H9 (cell line): ENCODE measurements around the gene TTC28. TPM values are rescaled to one million over a fixed set of nuclear protein-coding genes. Genes with fewer than 3 reads are reported as not detected.

ENCODE experiments used
- DNase-seq: peaks from one replicate; pipeline ENCODE4 v3.0.0-alpha.2; 2017
- H2AFZ ChIP-seq: one replicate; pipeline ENCODE4 v1.6.1; 2013; ENCODE audit warnings: mild to moderate bottlenecking, low read length, control low read depth, moderate library complexity
- H2AK5ac ChIP-seq: 2 replicates; pipeline ENCODE4 v1.6.1; 2013; ENCODE audit warnings: low read length, control low read depth, mixed read lengths; ENCODE audit not compliant: insufficient read length
- H2BK120ac ChIP-seq: one replicate; pipeline ENCODE4 v1.6.1; 2013; ENCODE audit warnings: low read depth, mild to moderate bottlenecking, low read length, control low read depth, inconsistent platforms; ENCODE audit not compliant: poor library complexity, severe bottlenecking
- H2BK12ac ChIP-seq: 2 replicates; pipeline ENCODE4 v1.6.1; 2013; ENCODE audit warnings: low read length, control low read depth, mixed read lengths, low read depth; ENCODE audit not compliant: insufficient read length
- H2BK15ac ChIP-seq: 2 replicates; pipeline ENCODE4 v1.6.1; 2013; ENCODE audit warnings: low read depth, low read length, control low read depth
- H2BK20ac ChIP-seq: one replicate; pipeline ENCODE4 v1.6.1; 2013; ENCODE audit warnings: low read depth, mild to moderate bottlenecking, low read length, control low read depth, inconsistent platforms; ENCODE audit not compliant: poor library complexity, severe bottlenecking
- H2BK5ac ChIP-seq: 2 replicates; pipeline ENCODE4 v1.6.1; 2013; ENCODE audit warnings: low read length, control low read depth, mixed read lengths; ENCODE audit not compliant: insufficient read length
- H3K14ac ChIP-seq: 2 replicates; pipeline ENCODE4 v1.6.1; 2013; ENCODE audit warnings: low read length, control low read depth; ENCODE audit not compliant: insufficient read depth
- H3K18ac ChIP-seq: 2 replicates; pipeline ENCODE4 v1.6.1; 2013; ENCODE audit warnings: low read depth, mild to moderate bottlenecking, mixed read lengths, low read length, control low read depth; ENCODE audit not compliant: insufficient read length
- H3K23ac ChIP-seq: 2 replicates; pipeline ENCODE4 v1.6.1; 2013; ENCODE audit warnings: low read length, control low read depth, mixed read lengths, low read depth; ENCODE audit not compliant: insufficient read length
- H3K23me2 ChIP-seq: 2 replicates; pipeline ENCODE4 v1.6.1; 2013; ENCODE audit warnings: low read depth, mild to moderate bottlenecking, mixed read lengths, low read length, control low read depth; ENCODE audit not compliant: insufficient read length, poor library complexity, severe bottlenecking
- H3K27ac ChIP-seq: 2 replicates; pipeline ENCODE4 v1.5.1; 2013; ENCODE audit warnings: low read length, control low read depth, mixed read lengths, low read depth; ENCODE audit not compliant: insufficient read length
- H3K27me3 ChIP-seq: 2 replicates; pipeline ENCODE4 v1.6.1; 2013; ENCODE audit warnings: low read length, control low read depth, inconsistent platforms; ENCODE audit not compliant: insufficient read depth
- H3K4ac ChIP-seq: 2 replicates; pipeline ENCODE4 v1.6.1; 2013; ENCODE audit warnings: low read depth, mild to moderate bottlenecking, control low read depth, inconsistent platforms, low read length, moderate library complexity
- H3K4me1 ChIP-seq: 2 replicates; pipeline ENCODE4 v1.6.1; 2013; ENCODE audit warnings: low read length, control low read depth, inconsistent platforms; ENCODE audit not compliant: insufficient read depth
- H3K4me2 ChIP-seq: 2 replicates; pipeline ENCODE4 v1.6.1; 2013; ENCODE audit warnings: low read length, control low read depth, mixed read lengths; ENCODE audit not compliant: insufficient read length, insufficient read depth
- H3K56ac ChIP-seq: 2 replicates; pipeline ENCODE4 v1.6.1; 2013; ENCODE audit warnings: low read depth, mild to moderate bottlenecking, mixed read lengths, low read length, control low read depth; ENCODE audit not compliant: insufficient read length
- H3K79me1 ChIP-seq: 2 replicates; pipeline ENCODE4 v1.6.1; 2013; ENCODE audit warnings: low read depth, mild to moderate bottlenecking, moderate library complexity, low read length, control low read depth, inconsistent platforms; ENCODE audit not compliant: insufficient read depth, poor library complexity, severe bottlenecking
- H3K79me2 ChIP-seq: 2 replicates; pipeline ENCODE4 v1.6.1; 2013; ENCODE audit warnings: low read length, control low read depth, inconsistent platforms; ENCODE audit not compliant: insufficient read depth
- H3K9ac ChIP-seq: 2 replicates; pipeline ENCODE4 v1.6.1; 2013; ENCODE audit warnings: low read length, control low read depth, mixed read lengths; ENCODE audit not compliant: insufficient read length; ENCODE audit errors: extremely low read depth
- H3K9me3 ChIP-seq: one replicate; pipeline ENCODE4 v1.6.1; 2013; ENCODE audit warnings: low read depth, low read length, inconsistent platforms; ENCODE audit not compliant: control insufficient read depth
- H3T11ph ChIP-seq: one replicate; pipeline ENCODE4 v1.6.1; 2013; ENCODE audit warnings: mild to moderate bottlenecking, low read length, control low read depth, inconsistent platforms
- H4K20me1 ChIP-seq: one replicate; pipeline ENCODE4 v1.6.1; 2013; ENCODE audit not compliant: control insufficient read depth, insufficient read length, insufficient read depth
- H4K5ac ChIP-seq: 2 replicates; pipeline ENCODE4 v1.6.1; 2013; ENCODE audit warnings: low read depth, mild to moderate bottlenecking, mixed read lengths, low read length, control low read depth; ENCODE audit not compliant: insufficient read length
- H4K8ac ChIP-seq: replicated peaks from 2 replicates; pipeline ENCODE4 v1.6.1; 2013; ENCODE audit warnings: low read length, control low read depth, mixed read lengths, low read depth; ENCODE audit not compliant: insufficient read length
- H4K91ac ChIP-seq: 2 replicates; pipeline ENCODE4 v1.6.1; 2013; ENCODE audit warnings: low read depth, mild to moderate bottlenecking, moderate library complexity, mixed read lengths, low read length, control low read depth; ENCODE audit not compliant: insufficient read length
- H3K27ac Mint-ChIP-seq, 3 experiments: 2 replicates in 2 of 3; 3 replicates in 1 of 3; pipeline ENCODE4 v1.8.0; 2020 to 2021; ENCODE audit warnings: mixed read lengths in 3 of 3, mild to moderate bottlenecking in 1 of 3, moderate library complexity in 1 of 3
- H3K27me3 Mint-ChIP-seq: 2 replicates; pipeline ENCODE4 v1.8.0; 2021; ENCODE audit warnings: low read depth, mild to moderate bottlenecking, moderate library complexity, mixed read lengths
- H3K36me3 Mint-ChIP-seq, 3 experiments: 2 replicates in 2 of 3; 3 replicates in 1 of 3; pipeline ENCODE4 v1.8.0; 2020 to 2021; ENCODE audit warnings: low read depth in 3 of 3, mixed read lengths in 3 of 3; ENCODE audit not compliant: insufficient read depth in 1 of 3
- H3K4me1 Mint-ChIP-seq, 2 experiments: 2 replicates each; pipeline ENCODE4 v1.8.0; 2020; ENCODE audit warnings: mixed read lengths in 2 of 2
- H3K4me3 Mint-ChIP-seq, 2 experiments: 2 replicates in 1 of 2; 3 replicates in 1 of 2; pipeline ENCODE4 v1.8.0; 2020 to 2021; ENCODE audit warnings: mild to moderate bottlenecking in 2 of 2, mixed read lengths in 2 of 2, moderate library complexity in 1 of 2
- H3K9me3 Mint-ChIP-seq, 2 experiments: 2 replicates in 1 of 2; 3 replicates in 1 of 2; pipeline ENCODE4 v1.8.0; 2020; ENCODE audit warnings: mild to moderate bottlenecking in 2 of 2, mixed read lengths in 2 of 2, moderate library complexity in 1 of 2
- CTCF ChIP-seq: fragments of 200-600 bp; sonication (generic); conservative IDR thresholded peaks from 3 replicates; pipeline ENCODE4 v1.8.0; 2021; ENCODE audit warnings: antibody characterized with exemption, mild to moderate bottlenecking
- WGBS: extraction: QIAGEN DNeasy Blood & Tissue Kit; methylation state at CpG from one replicate; pipeline ENCODE4 v1.1.7; 2013; ENCODE audit warnings: missing lambda C conversion rate, low lambda C conversion rate, mixed read lengths; ENCODE audit not compliant: insufficient read length; ENCODE audit errors: extremely low coverage; 5-methylcytosine and 5-hydroxymethylcytosine counted together
- total RNA-seq: library from RNA; stranded (reverse); gene quantifications from 2 replicates; pipeline ENCODE4 v1.2.1, GENCODE V29; 2021

TTC28 gene
- total RNA-seq, 1 experiment from 2014 or later, result 13.6 TPM

GRCh38 chr22:28031383-28031922 is 648.2 kb downstream of the TTC28 start:
- no peak for TF ChIP-seq CTCF
- Mint-ChIP-seq H3K9me3 (no peaks in the 10 kb centered on the region; a peak in 1 of 5 replicates), H3K4me1 (peaks cover 0 to 3% of the 10 kb centered on the region in 2 experiments; a peak in 1 of 4 replicates), H3K27me3 (peaks cover 11% of the 10 kb centered on the region; the same call in 1 of the 2 replicates), H3K4me3 (no peak overlapping the region), H3K36me3 (no peaks in the 10 kb centered on the region), H3K27ac (no peak overlapping the region)
- Histone ChIP-seq H2AK5ac (no peak overlapping the region), H3K27me3 (no peaks in the 10 kb centered on the region), H3K56ac (no peak overlapping the region), H2BK5ac (no peak overlapping the region), H2AFZ (no peak overlapping the region), H3K23me2 (no peaks in the 10 kb centered on the region), H3K23ac (no peak overlapping the region), H2BK120ac (no peak overlapping the region), H4K5ac (no peak overlapping the region), H2BK12ac (no peak overlapping the region), H3K4me2 (no peak overlapping the region), H3K18ac (no peak overlapping the region), H3K79me1 (no peaks in the 10 kb centered on the region), H2BK15ac (no peak overlapping the region), H3K9me3 (no peaks in the 10 kb centered on the region), H4K91ac (no peak overlapping the region), H3K27ac (no peak overlapping the region), H3K14ac (no peak overlapping the region), H3K4me1 (no peaks in the 10 kb centered on the region), H3K79me2 (no peaks in the 10 kb centered on the region), H4K8ac (no peak overlapping the region), H3T11ph (no peak overlapping the region), H3K4ac (no peak overlapping the region), H4K20me1 (no peaks in the 10 kb centered on the region), H3K9ac (no peak overlapping the region), H2BK20ac (no peak overlapping the region)
- DNase-seq, result no peak
- no CpG with 5 or more reads among the region's 6 CpGs for WGBS
